ENCODE data around the gene GNGT2.
"Not testable (repeated sequence)": the region's sequence is repeated elsewhere in the genome, so short reads cannot be mapped to it uniquely, and the experiment has no call there.

Gene GNGT2

DNA sequence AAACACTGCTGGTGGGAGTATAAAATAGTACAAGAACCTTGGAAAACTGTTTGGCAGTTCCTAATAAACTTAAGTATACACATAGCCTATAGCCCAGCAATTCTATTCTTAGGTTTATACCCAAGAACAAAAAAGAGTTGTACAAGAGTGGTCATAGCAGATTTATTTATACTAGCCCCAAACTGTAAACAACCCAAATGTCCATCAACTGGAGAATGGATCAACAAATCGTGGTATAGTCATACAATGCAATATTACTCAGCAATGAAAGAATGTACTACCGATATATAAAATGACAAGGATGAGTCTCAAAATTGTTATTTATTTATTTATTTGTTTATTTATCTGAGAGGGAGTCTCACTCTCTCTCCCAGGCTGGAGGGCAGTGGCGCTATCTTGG is 23.1 kb downstream of the GNGT2 start:
- no peak overlapping the region for H3K27ac ChIP-seq
- H3K4me3 ChIP-seq: no peak overlapping the region

DNA sequence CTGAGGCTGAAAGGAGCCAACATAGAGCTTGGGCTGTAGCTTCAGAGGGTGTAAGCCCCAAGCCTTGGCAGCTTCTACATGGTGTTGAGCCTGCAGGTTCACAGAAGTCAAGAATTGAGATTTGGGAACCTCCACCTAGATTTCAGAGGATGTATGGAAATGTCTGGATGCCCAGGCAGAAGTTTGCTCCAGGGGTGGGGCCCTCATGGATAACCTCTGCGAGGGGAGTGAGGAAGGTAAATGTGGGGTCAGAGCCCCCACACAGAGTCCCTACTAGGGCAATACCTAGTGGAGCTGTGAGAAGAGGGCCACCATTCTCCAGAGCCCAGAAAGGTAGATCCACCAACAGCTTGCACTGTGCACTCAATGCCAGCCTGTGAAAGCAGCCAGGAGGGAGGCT is 25.0 kb downstream of the GNGT2 start:
- not testable (repeated sequence) for H3K27ac ChIP-seq, H3K4me3 ChIP-seq

DNA sequence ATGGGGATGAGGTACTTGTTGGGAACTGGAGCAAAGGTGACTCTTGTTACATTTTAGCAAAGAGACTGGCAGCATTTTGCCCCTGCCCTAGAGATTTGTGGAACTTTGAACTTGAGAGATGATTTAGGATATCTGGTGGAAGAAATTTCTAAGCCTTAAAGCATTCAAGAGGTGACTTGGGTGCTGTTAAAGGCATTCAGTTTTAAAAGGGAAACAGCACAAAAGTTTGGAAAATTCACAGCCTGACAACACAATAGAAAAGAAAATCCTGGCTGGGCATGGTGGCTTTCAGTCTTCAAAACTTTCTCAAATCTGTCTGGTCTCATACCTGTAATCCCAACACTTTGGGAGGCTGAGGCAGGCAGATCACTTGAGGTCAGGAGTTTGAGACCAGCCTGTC is 25.9 kb downstream of the GNGT2 start:
- not testable (repeated sequence) for H3K4me3 ChIP-seq, H3K27ac ChIP-seq

DNA sequence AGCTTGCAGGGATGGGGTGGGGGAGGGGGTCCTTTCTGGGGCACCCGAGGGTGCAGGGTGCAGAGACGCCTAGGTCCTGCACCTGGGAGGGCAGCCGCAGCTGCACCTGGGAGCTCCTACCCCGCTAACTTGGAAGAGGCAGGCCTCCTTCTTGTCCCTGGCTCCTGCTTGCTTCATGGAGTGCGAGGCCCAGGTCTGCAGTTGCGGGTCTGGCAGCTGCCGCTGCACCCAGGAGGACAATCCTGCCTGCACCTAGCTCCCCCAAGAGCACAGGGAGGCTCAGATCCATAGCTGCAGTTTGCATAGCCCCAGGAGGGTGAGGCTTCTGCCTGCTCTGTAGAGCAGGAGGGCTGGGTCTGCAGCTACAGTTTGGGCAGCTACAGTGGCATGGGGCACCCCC is 26.6 kb downstream of the GNGT2 start:
- H3K27ac ChIP-seq: no peak overlapping the region
- no peak overlapping the region for H3K4me3 ChIP-seq

DNA sequence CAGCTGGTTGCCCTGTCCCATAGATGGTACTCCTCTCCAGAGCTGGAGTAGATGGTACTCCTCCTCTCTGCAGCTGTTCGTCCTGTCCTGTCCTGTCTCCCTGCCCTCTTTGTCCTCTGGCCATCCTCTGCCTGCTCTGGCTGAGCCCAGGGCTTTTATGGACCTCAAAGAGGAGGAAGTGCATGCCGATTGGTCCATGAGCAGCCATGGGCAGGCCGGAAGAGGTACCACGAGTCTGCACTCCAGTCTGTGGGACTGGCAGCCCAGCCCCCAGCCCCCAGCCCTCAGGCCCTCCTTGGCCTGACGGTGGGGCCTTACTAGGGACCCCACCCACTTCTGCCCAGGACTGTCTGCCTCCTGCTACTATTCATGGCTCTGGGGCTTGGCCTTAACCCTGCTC is 27.0 kb downstream of the GNGT2 start:
- H3K27ac ChIP-seq: no peak overlapping the region
- H3K4me3 ChIP-seq: no peak overlapping the region

DNA sequence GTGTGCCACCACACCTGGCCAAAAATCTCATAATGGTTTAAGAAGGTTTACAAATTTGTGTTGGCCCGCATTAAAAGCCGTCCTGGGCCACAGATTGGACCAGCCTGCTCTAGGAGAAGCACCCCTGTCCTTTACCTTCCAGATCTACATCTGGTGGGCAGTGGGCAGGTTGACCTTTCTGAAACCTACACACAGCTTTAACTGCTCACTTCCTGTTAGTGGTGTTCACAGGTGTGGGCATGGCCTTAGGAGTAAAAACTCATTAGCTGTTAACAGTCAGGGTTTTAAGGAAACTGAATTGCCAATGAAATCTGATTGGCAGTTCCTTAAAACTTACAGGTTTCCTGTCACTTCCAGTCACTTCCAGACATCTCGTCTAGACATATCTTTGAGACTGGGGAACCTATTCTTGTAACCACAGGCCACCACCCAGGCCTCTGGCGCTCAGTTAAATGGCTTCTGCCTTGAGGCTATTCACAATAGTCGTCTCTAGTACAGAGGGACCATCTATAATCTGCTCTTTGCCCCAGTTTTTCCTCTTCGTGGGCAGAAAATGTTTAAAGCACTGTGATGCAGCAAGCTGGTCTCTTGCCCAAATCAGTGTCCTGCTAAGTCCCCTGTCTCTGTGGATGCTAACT is 29.3 kb downstream of the GNGT2 start:
- Histone ChIP-seq H3K4me3 (no peak overlapping the region), H3K27ac (no peak overlapping the region)

DNA sequence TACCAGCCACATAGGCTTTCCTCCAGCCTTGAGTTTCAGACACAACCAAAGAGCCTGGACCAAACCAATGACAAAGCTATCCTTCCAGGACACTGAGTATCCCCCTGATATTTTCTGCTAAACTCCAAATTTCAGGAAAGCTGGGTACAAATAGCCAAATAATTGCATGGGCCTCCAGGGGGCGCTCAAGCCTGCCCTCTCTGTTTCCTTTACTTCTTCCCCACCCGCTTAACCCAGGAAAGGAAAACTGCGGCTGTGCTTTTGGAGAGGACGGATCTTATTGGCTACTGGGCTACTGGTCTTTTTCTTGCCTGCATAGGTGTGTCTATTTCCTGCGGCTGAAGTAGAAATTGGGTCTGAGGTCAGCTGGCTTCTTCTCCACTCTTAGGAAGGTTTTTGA is 30.1 kb downstream of the GNGT2 start:
- Histone ChIP-seq H3K4me3 (no peak overlapping the region), H3K27ac (no peak overlapping the region)

DNA sequence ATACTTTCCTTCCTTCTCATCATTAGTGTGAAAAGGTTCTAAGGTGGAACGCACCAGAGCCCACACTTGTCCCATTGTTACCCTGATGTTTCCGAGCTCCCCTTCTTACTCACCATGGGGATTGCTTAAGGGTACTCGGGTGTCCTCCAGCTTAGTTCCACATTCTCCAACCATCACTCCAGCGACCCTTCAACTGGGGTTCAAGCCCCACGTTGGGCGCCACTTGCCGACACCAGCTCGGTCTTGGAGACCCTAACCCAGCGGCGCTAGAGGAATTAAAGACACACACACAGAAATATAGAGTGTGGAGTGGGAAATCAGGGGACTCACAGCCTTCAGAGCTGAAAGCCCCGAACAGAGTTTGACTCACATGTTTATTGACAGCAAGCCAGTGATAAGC is 34.4 kb downstream of the GNGT2 start:
- H3K27ac ChIP-seq, H3K4me3 ChIP-seq: not testable (repeated sequence)

DNA sequence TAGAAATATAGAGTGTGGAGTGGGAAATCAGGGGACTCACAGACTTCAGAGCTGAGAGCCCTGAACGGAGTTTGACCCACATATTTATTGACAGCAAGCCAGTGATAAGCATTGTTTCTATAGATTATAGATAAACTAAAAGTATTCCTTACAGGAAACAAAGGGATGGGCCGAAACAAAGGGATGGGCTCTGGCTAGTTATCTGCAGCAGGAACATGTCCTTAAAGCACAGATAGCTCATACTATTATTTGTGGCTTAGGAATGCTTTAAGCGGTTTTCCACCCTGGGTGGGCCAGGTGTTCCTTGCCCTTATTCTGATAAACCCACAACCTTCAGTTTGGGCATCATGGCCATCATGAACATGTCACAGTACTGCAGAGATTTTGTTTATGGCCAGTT is 39.7 kb downstream of the GNGT2 start:
- not testable (repeated sequence) for H3K27ac ChIP-seq, H3K4me3 ChIP-seq

DNA sequence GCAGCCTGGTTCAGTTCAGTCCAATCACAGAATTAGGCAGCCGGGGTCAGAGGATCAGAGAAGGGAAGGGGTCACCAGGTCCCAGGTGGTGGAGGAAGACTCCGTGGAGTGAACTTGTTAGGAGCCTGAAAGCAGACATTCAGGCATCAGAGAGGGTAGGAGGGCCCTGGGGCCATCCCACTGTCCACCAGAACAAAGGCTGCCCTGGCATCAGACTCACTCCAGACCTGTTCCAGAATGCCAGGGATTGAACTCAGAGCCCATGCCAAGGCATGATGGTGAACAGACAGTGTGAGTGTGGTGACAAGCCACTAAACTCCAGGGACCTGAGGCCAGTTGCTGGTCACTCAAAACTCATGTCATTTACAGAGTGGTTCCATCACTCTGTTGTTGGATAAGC is 40.2 kb downstream of the GNGT2 start:
- Histone ChIP-seq H3K27ac (no peak overlapping the region), H3K4me3 (no peak overlapping the region)

DNA sequence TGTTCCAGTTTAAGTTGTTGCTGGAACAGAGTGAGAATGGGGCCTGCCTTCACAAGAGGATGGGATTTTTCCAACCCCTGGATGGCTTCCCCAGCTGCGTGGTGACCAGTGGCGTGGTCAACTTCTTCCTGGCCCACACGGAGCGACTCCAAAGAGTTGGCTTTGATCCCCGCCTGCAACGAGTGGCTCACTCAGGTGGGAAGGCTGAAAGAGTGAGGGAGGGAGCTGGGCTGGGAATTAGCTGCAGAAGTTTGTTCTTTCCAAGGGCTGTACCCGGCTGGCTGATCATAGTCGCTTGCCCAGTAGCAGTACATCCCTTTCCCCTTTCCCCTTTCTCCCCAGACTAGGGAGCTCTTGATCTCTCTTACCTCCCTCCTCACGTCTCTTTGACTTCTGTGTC is 41.7 kb downstream of the GNGT2 start:
- no peak overlapping the region for H3K27ac ChIP-seq
- no peak overlapping the region for H3K4me3 ChIP-seq

DNA sequence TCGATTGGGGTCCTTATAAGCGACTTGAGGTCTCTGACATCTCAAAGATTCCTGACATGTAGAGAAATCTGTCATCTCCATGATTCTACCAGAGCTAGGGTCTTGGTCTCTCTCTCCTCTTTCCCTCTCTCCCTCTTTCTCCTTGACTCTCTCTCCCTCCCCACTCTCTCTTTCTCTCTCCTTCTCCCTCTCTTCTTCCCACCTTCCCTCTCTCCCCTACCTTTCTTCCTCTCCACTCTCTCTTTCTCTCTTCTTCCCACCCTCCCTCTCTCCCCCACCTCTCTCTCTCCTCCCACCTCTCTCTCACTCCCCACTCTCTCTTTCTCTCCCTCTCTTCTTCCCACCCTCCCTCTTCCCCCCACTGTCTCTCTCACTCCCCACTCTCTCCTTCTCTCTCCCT is 45.2 kb downstream of the GNGT2 start:
- H3K4me3 ChIP-seq: no peak overlapping the region
- H3K27ac ChIP-seq: no peak overlapping the region

DNA sequence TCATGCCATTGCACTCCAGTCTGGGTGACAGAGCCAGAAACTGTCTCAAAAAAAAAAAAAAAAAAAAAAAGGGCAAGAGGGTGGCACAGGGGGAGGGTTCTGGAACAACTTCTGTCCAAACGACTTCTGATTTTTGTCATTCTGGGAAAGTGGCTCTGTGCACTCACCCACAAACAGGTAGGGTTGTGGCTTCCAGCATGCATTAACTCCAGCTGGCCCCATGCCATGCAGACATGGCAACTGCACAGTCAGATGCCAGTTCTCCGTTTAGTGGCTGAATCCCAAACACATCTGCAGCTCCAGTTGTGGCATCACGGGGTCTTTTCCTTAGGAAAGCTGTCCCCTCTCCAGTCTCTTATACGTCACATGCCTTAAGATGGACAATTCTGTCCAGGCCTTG is 47.5 kb downstream of the GNGT2 start:
- no peak overlapping the region for H3K27ac ChIP-seq
- no peak overlapping the region for H3K4me3 ChIP-seq

DNA sequence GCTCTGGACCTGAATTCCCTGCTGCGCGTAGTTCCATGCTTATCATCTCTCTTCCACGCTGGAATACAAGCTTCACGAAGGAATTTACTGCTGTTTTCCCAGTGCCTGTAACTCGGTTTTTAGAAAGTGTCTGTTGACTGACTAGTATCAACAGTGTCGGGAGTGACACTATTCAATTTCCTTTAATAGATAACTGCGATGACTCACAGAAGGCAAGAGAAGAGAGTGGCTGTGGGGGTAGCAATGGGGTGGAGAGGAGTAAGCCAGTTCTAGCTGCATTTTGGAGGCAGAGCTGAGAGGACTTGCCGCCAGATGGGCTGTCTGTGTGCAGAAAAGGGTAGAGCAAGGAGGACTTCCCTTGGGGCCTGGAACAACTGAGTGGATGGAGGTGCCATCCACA is 52.6 kb downstream of the GNGT2 start:
- no peak overlapping the region for H3K27ac ChIP-seq
- H3K4me3 ChIP-seq: no peak overlapping the region

DNA sequence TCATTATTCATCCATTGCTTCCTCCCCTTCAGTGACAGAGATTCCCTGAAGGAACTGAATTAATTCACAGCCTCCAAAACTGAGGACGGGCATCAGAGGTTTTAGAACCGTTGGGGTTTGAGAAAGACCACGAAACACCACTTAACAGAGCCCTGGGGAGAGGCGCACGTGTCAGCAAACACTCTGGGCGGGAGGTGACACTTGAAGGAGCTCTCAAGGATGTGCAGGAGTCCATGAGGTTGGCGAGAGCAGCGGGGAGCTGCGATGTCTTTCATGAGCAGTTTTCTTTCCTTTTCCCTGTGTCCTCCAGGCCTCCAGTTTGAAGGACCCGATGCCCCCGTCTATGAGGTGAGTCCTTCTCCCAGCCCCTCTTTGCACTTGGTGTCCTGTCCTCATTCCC is 54.1 kb downstream of the GNGT2 start:
- no peak overlapping the region for H3K4me3 ChIP-seq
- H3K27ac ChIP-seq: no peak overlapping the region
